GM12878 (cell line): ENCODE measurements around the gene ZDHHC14. TPM values are rescaled to one million over a fixed set of nuclear protein-coding genes. Genes with fewer than 3 reads are reported as not detected.

Experiments used
- ATAC-seq: fragments of 200-7000 bp; cut with Tn5 transposase; 3 replicates; pipeline ENCODE4 v1.9.1; 2020; ENCODE audit warnings: mild to moderate bottlenecking, moderate library complexity
- BruUV-seq: library from RNA; stranded (reverse); fragments of 400-500 nt; replicated peaks from 2 replicates; lab custom pipeline; 2021; lab: Mats Ljungman, UMichigan
- CTCF ChIA-PET: fragments of 300-600 bp; sonication (Branson Sonifier 250); formaldehyde crosslinking; extraction: SDS; loops from one replicate; lab custom pipeline; 2021; ENCODE audit warnings: inconsistent platforms; lab: Yijun Ruan, JAX
- POLR2A ChIA-PET: fragments of 350-600 bp; formaldehyde crosslinking; extraction: SDS; loops from one replicate; lab custom pipeline; 2021; ENCODE audit warnings: inconsistent platforms; lab: Charles Lee
- RAD21 ChIA-PET: fragments of 300-600 bp; sonication (Branson Sonifier 250); formaldehyde crosslinking; loops from one replicate; lab custom pipeline; 2023; ENCODE audit warnings: antibody characterized with exemption; ENCODE audit not compliant: unreplicated experiment; lab: Charles Lee
- SMC1A ChIA-PET: fragments of 300-600 bp; sonication (Branson Sonifier 250); formaldehyde crosslinking; loops from one replicate; lab custom pipeline; 2023; ENCODE audit not compliant: unreplicated experiment, uncharacterized antibody; lab: Charles Lee
- DNase-seq: peaks from one replicate; pipeline ENCODE4 v3.0.0-alpha.2; 2011; ENCODE audit warnings: low read depth, low spot score
- FAIRE-seq: peaks from 3 replicates; lab custom pipeline; 2011; peaks lifted over from hg19 to GRCh38; lab: Jason Lieb, UNC
- H2AFZ ChIP-seq: 2 replicates; pipeline ENCODE4 v1.6.0; 2011; ENCODE audit warnings: low read depth, low read length, control low read depth; ENCODE audit not compliant: control insufficient read depth
- H3K27ac ChIP-seq: 2 replicates; pipeline ENCODE4 v1.5.1; 2011; ENCODE audit warnings: control low read depth; ENCODE audit not compliant: control insufficient read depth, insufficient read depth
- H3K27me3 ChIP-seq, 2 experiments: replicated peaks in 1 of 2; 2 replicates each; pipeline versions ENCODE4 v1.6.0 to v1.6.1; 2011; ENCODE audit warnings: low read length in 1 of 2; ENCODE audit not compliant: control insufficient read depth in 2 of 2, insufficient read depth in 2 of 2
- H3K36me3 ChIP-seq, 2 experiments: 2 replicates each; pipeline ENCODE4 v1.5.1; 2011; ENCODE audit warnings: low read length in 1 of 2; ENCODE audit not compliant: control insufficient read depth in 2 of 2, insufficient read depth in 2 of 2
- H3K4me1 ChIP-seq: 2 replicates; pipeline ENCODE4 v1.6.1; 2011; ENCODE audit warnings: mild to moderate bottlenecking, low read length, moderate library complexity, mixed read lengths; ENCODE audit not compliant: control insufficient read depth, insufficient read depth
- H3K4me2 ChIP-seq: 2 replicates; pipeline ENCODE4 v1.6.0; 2011; ENCODE audit warnings: control low read depth; ENCODE audit not compliant: control insufficient read depth, insufficient read depth
- H3K4me3 ChIP-seq: fragments of 200-600 bp; sonication (generic); 2 replicates; pipeline ENCODE4 v1.5.1; 2016
- H3K79me2 ChIP-seq: 2 replicates; pipeline ENCODE4 v1.6.0; 2011; ENCODE audit warnings: low read length; ENCODE audit not compliant: control insufficient read depth, insufficient read depth
- H3K9ac ChIP-seq: 2 replicates; pipeline ENCODE4 v1.8.0; 2011; ENCODE audit warnings: low read length, control low read depth, mixed read lengths; ENCODE audit not compliant: control insufficient read depth, insufficient read depth
- H3K9me3 ChIP-seq: replicated peaks from 3 replicates; pipeline ENCODE4 v1.5.1; 2011; ENCODE audit warnings: mild to moderate bottlenecking, low read length; ENCODE audit not compliant: control insufficient read depth, insufficient read depth
- H4K20me1 ChIP-seq: 2 replicates; pipeline ENCODE4 v1.6.0; 2011; ENCODE audit not compliant: control insufficient read depth, insufficient read depth
- FOXM1 ChIP-seq: IDR thresholded peaks from 2 replicates; pipeline ENCODE4 v1.6.1; 2012; ENCODE audit warnings: low read depth, mild to moderate bottlenecking, inconsistent platforms, low read length, moderate library complexity
- NFIC ChIP-seq: IDR thresholded peaks from 2 replicates; pipeline ENCODE4 v1.6.1; 2012; ENCODE audit warnings: low read depth, mild to moderate bottlenecking, inconsistent platforms, low read length, moderate library complexity
- NR2C2 ChIP-seq: IDR thresholded peaks from 2 replicates; pipeline ENCODE4 v1.6.1; 2011; ENCODE audit warnings: borderline replicate concordance, low read depth; ENCODE audit not compliant: control insufficient read depth, insufficient read length
- NR2F1 ChIP-seq: fragments of 450-650 bp; conservative IDR thresholded peaks from 2 replicates; pipeline ENCODE4 v1.6.1; 2017; ENCODE audit warnings: mild to moderate bottlenecking
- SIX5 ChIP-seq: IDR thresholded peaks from 2 replicates; pipeline ENCODE4 v1.6.1; 2011; ENCODE audit warnings: mild to moderate bottlenecking, low read depth, low read length, moderate library complexity; ENCODE audit not compliant: severe bottlenecking
- SREBF1 ChIP-seq: IDR thresholded peaks from 2 replicates; pipeline ENCODE4 v1.6.1; 2012; ENCODE audit warnings: mild to moderate bottlenecking, low read length
- ZZZ3 ChIP-seq: IDR thresholded peaks from 2 replicates; pipeline ENCODE4 v1.6.1; 2011; ENCODE audit warnings: low read depth; ENCODE audit not compliant: control insufficient read depth, insufficient read length
- WGBS: methylation state at CpG from one replicate; pipeline ENCODE4 v1.1.6; 2016; ENCODE audit warnings: low lambda C conversion rate; ENCODE audit not compliant: insufficient replicate concordance, insufficient coverage; ENCODE audit errors: missing lambda C conversion rate; 5-methylcytosine and 5-hydroxymethylcytosine counted together
- in situ Hi-C: fragments of 300-500 bp; cut with MboI; formaldehyde crosslinking; loops from 9 replicates; pipeline ENCODE4 v1.14.3; 2018; ENCODE audit warnings: mixed read lengths
- intact Hi-C: fragments of 100-400 bp; cut with micrococcal nuclease; formaldehyde crosslinking; loops from one replicate; pipeline ENCODE4 v1.14.2; 2022; ENCODE audit not compliant: unreplicated experiment
- polyA plus RNA-seq, 11 experiments: library from polyadenylated mRNA; depleted of rRNA in 4 of 11; unstranded in 6 of 11; stranded (reverse) in 5 of 11; fragments of >200 nt; fragmentation: Nextera tagmentation in 4 of 11; fragmentation: Illumina TruSeq in 1 of 11; extraction: Ambion mirVana in 4 of 11; extraction: Trizol in 1 of 11; gene quantifications; 1 replicate in 1 of 11; 2 replicates in 10 of 11; pipeline versions ENCODE4 v1.2.1 to v1.2.3, GENCODE V29; 2011 to 2016; ENCODE audit warnings: inconsistent platforms in 2 of 11, missing spikeins in 2 of 11, low read depth in 1 of 11
- total RNA-seq, 4 experiments: library from RNA; depleted of rRNA in 3 of 4; stranded (reverse); fragments of >200 nt in 3 of 4; fragmentation: Illumina TruSeq in 1 of 4; extraction: Trizol in 1 of 4; gene quantifications; 2 replicates each; pipeline versions ENCODE4 v1.2.1 to v1.2.3, GENCODE V29; 2013 to 2021
- TF ChIP-seq, protein P1 (sequence below): IDR thresholded peaks from 2 replicates; pipeline ENCODE4 v1.6.1; 2011; ENCODE audit warnings: low read depth, low read length, improper control_type of control experiment, borderline replicate concordance
- TF ChIP-seq, protein P2 (sequence below): fragments of 150-350 bp; IDR thresholded peaks from 2 replicates; pipeline ENCODE4 v1.6.1; 2016; ENCODE audit warnings: low read depth, low read length
- TF ChIP-seq, protein P3 (sequence below): IDR thresholded peaks from 2 replicates; pipeline ENCODE4 v1.6.1; 2011; ENCODE audit warnings: mild to moderate bottlenecking, low read depth, low read length, moderate library complexity; ENCODE audit not compliant: insufficient replicate concordance

Gene ZDHHC14
- total and polyA plus RNA-seq, 10 of the 15 experiments (the other 5 are each of a cell fraction or from before 2014, with no cell fraction given), result 0.15 to 16.0 (median 0.76) TPM; not detected in 1

DNA sequence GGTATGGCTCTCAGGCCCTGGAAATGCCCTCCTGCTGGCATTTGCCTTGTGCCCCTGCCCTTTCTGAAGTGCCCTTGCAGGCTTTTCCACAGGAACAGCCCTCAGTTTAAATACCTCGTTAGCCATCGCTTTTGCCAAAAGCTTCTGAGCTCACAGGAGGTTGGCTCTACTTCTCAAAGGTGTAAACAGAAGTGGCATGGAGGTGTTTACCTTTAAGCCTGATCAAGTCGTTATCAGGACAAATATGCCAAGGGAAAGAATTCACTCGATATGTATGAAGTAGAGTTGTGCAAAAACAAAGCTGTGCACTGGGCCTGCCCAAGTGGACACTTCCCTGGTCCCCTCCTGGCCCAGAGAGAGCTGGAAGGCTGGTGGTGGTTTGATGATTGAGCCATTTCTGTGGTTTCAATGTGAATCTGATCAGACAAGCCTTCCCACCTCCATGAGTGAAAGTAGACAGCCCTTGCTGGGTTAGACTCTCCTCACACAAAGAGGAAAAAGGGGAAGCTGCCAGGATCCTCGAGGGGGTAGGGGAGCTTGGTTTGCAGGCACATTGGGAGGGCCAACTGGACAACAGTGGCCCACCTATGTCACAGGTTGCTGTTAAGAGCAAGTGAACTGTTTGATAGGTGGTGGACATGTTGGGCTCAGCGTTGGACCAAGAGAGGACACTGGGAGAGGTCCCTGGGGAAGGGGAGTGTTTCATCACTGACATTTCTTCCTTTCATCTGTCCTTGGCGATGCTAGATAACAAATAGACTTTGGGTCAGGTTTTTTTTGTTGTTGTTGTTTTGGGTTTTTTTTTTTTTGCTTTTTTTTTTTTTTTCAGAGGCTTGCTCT, 98.7 kb downstream of the ZDHHC14 start (continued):
- TF ChIP-seq, protein P1, sequence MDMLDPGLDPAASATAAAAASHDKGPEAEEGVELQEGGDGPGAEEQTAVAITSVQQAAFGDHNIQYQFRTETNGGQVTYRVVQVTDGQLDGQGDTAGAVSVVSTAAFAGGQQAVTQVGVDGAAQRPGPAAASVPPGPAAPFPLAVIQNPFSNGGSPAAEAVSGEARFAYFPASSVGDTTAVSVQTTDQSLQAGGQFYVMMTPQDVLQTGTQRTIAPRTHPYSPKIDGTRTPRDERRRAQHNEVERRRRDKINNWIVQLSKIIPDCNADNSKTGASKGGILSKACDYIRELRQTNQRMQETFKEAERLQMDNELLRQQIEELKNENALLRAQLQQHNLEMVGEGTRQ, result no peak
- TF ChIP-seq ZZZ3 (no peak), SIX5 (no peak), FOXM1 (no peak)

DNA sequence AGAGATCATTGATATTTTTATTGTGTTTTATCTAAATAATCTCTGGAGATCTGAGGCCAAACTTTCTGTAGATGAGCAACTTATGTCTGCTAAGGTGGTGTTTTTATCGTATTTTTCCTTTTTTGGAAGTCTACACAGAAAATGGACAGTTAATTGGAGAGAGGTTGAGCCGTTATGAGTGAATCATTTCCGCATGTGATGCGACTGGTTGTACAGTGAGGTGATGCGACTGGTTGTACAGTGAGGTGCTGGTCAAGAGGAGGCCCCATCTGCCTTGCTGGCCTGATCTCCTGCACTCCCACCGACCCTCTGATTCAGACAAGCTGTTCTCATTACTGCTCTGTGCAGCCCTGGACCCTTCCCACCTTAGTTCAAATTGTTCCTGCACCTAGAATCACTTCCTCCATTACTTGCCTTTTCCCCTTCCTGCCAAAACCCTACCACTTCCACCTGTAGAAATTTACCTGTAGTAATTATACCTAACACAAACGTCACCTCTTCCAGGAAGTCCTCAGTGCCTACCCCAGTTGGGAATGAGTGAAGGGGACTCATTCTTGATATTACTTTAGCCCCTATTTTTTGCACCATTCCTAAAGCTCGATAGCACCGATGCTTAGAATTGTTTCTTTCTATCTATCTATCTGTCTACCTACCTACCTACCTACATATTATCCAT, 100.3 kb downstream of the ZDHHC14 start:
- RAD21 ChIA-PET, result interaction anchor here (0.6 kb wide), 1 partner anchor 186 kb away, joined by 3 read pairs; no protein-coding TSS in a partner anchor
- in situ Hi-C loops, result no loop called here
- TF ChIP-seq NR2C2 (no peak), SREBF1 (no peak), NR2F1 (no peak), NFIC (no peak), SIX5 (no peak)
- TF ChIP-seq, protein P2, sequence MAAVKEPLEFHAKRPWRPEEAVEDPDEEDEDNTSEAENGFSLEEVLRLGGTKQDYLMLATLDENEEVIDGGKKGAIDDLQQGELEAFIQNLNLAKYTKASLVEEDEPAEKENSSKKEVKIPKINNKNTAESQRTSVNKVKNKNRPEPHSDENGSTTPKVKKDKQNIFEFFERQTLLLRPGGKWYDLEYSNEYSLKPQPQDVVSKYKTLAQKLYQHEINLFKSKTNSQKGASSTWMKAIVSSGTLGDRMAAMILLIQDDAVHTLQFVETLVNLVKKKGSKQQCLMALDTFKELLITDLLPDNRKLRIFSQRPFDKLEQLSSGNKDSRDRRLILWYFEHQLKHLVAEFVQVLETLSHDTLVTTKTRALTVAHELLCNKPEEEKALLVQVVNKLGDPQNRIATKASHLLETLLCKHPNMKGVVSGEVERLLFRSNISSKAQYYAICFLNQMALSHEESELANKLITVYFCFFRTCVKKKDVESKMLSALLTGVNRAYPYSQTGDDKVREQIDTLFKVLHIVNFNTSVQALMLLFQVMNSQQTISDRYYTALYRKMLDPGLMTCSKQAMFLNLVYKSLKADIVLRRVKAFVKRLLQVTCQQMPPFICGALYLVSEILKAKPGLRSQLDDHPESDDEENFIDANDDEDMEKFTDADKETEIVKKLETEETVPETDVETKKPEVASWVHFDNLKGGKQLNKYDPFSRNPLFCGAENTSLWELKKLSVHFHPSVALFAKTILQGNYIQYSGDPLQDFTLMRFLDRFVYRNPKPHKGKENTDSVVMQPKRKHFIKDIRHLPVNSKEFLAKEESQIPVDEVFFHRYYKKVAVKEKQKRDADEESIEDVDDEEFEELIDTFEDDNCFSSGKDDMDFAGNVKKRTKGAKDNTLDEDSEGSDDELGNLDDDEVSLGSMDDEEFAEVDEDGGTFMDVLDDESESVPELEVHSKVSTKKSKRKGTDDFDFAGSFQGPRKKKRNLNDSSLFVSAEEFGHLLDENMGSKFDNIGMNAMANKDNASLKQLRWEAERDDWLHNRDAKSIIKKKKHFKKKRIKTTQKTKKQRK, result no peak
- TF ChIP-seq, protein P3, sequence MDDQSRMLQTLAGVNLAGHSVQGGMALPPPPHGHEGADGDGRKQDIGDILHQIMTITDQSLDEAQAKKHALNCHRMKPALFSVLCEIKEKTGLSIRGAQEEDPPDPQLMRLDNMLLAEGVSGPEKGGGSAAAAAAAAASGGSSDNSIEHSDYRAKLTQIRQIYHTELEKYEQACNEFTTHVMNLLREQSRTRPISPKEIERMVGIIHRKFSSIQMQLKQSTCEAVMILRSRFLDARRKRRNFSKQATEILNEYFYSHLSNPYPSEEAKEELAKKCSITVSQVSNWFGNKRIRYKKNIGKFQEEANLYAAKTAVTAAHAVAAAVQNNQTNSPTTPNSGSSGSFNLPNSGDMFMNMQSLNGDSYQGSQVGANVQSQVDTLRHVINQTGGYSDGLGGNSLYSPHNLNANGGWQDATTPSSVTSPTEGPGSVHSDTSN, result no peak

More for the DNA sequence above, 100.3 kb downstream of the ZDHHC14 start:
- intact Hi-C loops, result no loop called here
- Histone ChIP-seq H3K4me2 (no peak overlapping the region), H4K20me1 (no peaks in the 10 kb centered on the region), H3K79me2 (no peaks in the 10 kb centered on the region), H3K27me3 (no peaks in the 10 kb centered on the region), H3K4me3 (no peak overlapping the region), H3K4me1 (no peaks in the 10 kb centered on the region), H3K27ac (no peak overlapping the region), H2AFZ (no peak overlapping the region), H3K9me3 (no peaks in the 10 kb centered on the region; the same call in 2 of the 3 replicates), H3K9ac (no peak overlapping the region), H3K36me3 (no peaks in the 10 kb centered on the region)
- 59% methylated on average over 9 of the region's 9 CpGs for WGBS
- BruUV-seq, result no TSS peak
- no peak for DNase-seq
- ATAC-seq, result no peak
- CTCF ChIA-PET, result interaction anchor here (0.8 to 2.0 kb wide), 5 partner anchors 9 to 185 kb away, joined by 3 to 5 read pairs (median 3); no protein-coding TSS in a partner anchor
- SMC1A ChIA-PET, result interaction anchor here (1.0 to 1.8 kb wide), 5 partner anchors 17 to 46 kb away, joined by 3 to 6 read pairs (median 4); no protein-coding TSS in a partner anchor
- POLR2A ChIA-PET, result interaction anchor here (0.9 kb wide), 1 partner anchor 13 kb away, joined by 3 read pairs; no protein-coding TSS in a partner anchor
- no peak for FAIRE-seq
